Transverse colon (tissue), 4 donors: ENCODE results near the gene STAT5A. TPM values are rescaled to one million over a fixed set of nuclear protein-coding genes. Genes with fewer than 3 reads are reported as not detected.
"Not testable (repeated sequence)": the region's sequence is repeated elsewhere in the genome, so short reads cannot be mapped to it uniquely, and the experiment has no call there.

Experiments used
- DNase-seq: peaks from one replicate; pipeline ENCODE4 v3.0.0-alpha.2; 2019
- H3K27ac ChIP-seq, 4 donors: fragments of 200-600 bp; sonication (generic); 2 replicates each; pipeline ENCODE4 v1.5.1; 2016 to 2018; ENCODE audit warnings: inconsistent platforms in 4 of 4
- H3K27me3 ChIP-seq: fragments of 200-600 bp; sonication (generic); 2 replicates; pipeline ENCODE4 v1.5.1; 2017; ENCODE audit warnings: inconsistent platforms
- H3K36me3 ChIP-seq, 4 donors: fragments of 200-600 bp; sonication (generic); 2 replicates each; pipeline ENCODE4 v1.5.1; 2017 to 2019; ENCODE audit warnings: inconsistent platforms in 4 of 4
- H3K4me1 ChIP-seq, 4 donors: fragments of 200-600 bp; sonication (generic); 2 replicates each; pipeline ENCODE4 v1.5.1; 2017 to 2020; ENCODE audit warnings: inconsistent platforms in 4 of 4
- H3K4me3 ChIP-seq, 4 donors: fragments of 200-600 bp; sonication (generic); 1 replicate in 1 of 4; 2 replicates in 3 of 4; pipeline versions ENCODE4 v1.5.1 to v1.6.1; 2017 to 2019; ENCODE audit warnings: inconsistent platforms in 4 of 4
- H3K9me3 ChIP-seq, 2 donors: fragments of 200-600 bp; sonication (generic); 2 replicates each; pipeline ENCODE4 v1.5.1; 2017 to 2019; ENCODE audit warnings: inconsistent platforms in 2 of 2
- CTCF ChIP-seq, 5 experiments: fragments of 200-600 bp in 3 of 5; fragments of 450-650 bp in 2 of 5; sonication (generic) in 3 of 5; IDR thresholded peaks; 1 replicate in 2 of 5; 2 replicates in 3 of 5; pipeline ENCODE4 v1.5.1; 2016 to 2017; ENCODE audit warnings: antibody characterized with exemption in 5 of 5, inconsistent platforms in 3 of 5, mild to moderate bottlenecking in 2 of 5, moderate library complexity in 1 of 5
- EP300 ChIP-seq: sonication (generic); formaldehyde crosslinking; IDR thresholded peaks from one replicate; pipeline ENCODE4 v1.6.1; 2017; ENCODE audit warnings: antibody characterized with exemption, low read depth
- POLR2A ChIP-seq: fragments of 450-650 bp; IDR thresholded peaks from one replicate; pipeline ENCODE4 v1.6.1; 2016; ENCODE audit warnings: antibody characterized with exemption, mild to moderate bottlenecking, moderate library complexity
- POLR2AphosphoS5 ChIP-seq, 3 donors: sonication (generic); formaldehyde crosslinking; IDR thresholded peaks; one replicate each; pipeline ENCODE4 v1.6.1; 2016; ENCODE audit warnings: antibody characterized with exemption in 3 of 3
- WGBS, 2 donors: methylation state at CpG; one replicate each; pipeline ENCODE4 v1.1.5; 2018; ENCODE audit warnings: low coverage in 1 of 2; 5-methylcytosine and 5-hydroxymethylcytosine counted together
- in situ Hi-C, 4 donors: fragments of 200-750 bp; cut with MboI; loops; one replicate each; pipeline versions ENCODE4 v1.15.0 to v1.15.1; 2017; ENCODE audit warnings: low sequenced_read_pairs in 3 of 4, low pct_ligation_motif_present in 1 of 4, low pct_unique_long_range_greater_than_20kb in 1 of 4
- intact Hi-C: fragments of 100-400 bp; cut with DNase I; formaldehyde crosslinking; loops from one replicate; pipeline ENCODE4 v1.15.1; 2023; ENCODE audit warnings: low total_unique reads
- total RNA-seq, 4 donors: library from RNA; depleted of rRNA; stranded (reverse); fragments of >200 nt; gene quantifications; one replicate each; pipeline ENCODE4 v1.1.0, GENCODE V29; 2016

Gene STAT5A
- total RNA-seq, 4 donors from 2014 or later: 36.2 to 93.7 (median 50.3) TPM

DNA sequence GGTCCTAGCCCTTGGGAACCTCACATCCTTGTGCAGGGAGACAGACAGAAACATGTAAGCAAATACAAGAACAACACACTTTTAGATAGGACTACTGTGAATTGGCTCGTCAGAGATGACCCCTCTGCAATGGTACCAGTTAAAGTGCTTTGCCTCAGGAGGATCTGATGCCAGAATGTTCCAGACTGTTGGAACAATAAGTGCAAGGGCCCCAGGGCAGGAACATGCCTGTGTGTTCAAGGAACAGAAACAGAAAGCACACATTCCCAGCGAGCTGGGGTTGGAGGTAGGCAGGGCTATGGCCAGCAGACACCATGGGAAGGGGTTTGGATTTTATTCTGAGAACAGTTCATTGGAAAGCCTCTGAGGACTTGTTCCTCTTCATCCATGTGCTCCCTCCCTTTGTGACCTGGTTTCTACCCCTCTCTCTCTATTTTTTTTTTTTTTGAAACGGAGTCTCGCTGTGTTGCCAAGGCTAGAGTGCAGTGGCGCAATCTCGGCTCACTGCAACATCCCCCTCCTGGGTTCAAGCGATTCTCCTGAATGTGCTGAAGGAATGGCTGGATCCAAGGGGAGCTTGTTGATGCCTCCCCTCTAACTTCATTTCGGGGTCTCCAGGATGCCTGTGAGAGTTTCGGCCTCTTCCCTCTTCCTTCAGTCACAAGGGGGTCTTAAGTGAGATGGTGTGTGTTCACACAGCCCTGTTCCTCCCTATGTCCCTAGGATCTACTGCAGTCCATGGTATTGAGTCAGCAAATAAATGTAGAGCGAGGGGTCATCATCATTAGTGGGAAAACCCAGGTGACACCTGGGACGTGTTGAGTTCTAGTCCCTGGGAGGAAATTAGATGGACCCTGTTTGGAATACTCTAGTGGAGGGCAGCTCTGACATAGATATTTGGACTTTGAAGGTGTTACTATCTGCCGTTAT is 6.4 kb downstream of the STAT5A start:
- in situ Hi-C loops (no loop called here), intact Hi-C loops (no loop called here)
- Histone ChIP-seq H3K27ac (no peak overlapping the region), H3K27me3 (no peaks in the 10 kb centered on the region), H3K36me3 (peaks cover 0 to 15% (median 5%) of the 10 kb centered on the region in 4 donors), H3K9me3 (no peaks in the 10 kb centered on the region), H3K4me1 (peaks cover 0 to 7% (median under 1%) of the 10 kb centered on the region in 4 donors), H3K4me3 (no peak overlapping the region)
- no peak for DNase-seq
- TF ChIP-seq POLR2AphosphoS5 (IDR thresholded peaks at IDR 0.05) (no peak), POLR2A (no peak), CTCF (IDR thresholded peaks at IDR 0.05) (no peak), EP300 (no peak)
- 83 to 88% methylated on average over 6 to 12 of the region's 12 CpGs for WGBS, 2 donors

- TF ChIP-seq POLR2A (no peak), EP300 (no peak), POLR2AphosphoS5 (IDR thresholded peaks at IDR 0.05) (no peak), CTCF (IDR thresholded peaks at IDR 0.05) (no peak)
- in situ Hi-C loops: no loop called here
- H3K4me3 ChIP-seq: no peak overlapping the region
- peaks cover 0 to 17% (median 6%) of the 10 kb centered on the region in 4 donors for H3K36me3 ChIP-seq
- no peak overlapping the region for H3K27ac ChIP-seq
- no peaks in the 10 kb centered on the region for H3K27me3 ChIP-seq
- WGBS, 2 donors: 86 to 98% methylated on average over 2 to 3 of the region's 3 CpGs
- H3K9me3 ChIP-seq: no peaks in the 10 kb centered on the region
- DNase-seq: no peak
- intact Hi-C loops: no loop called here
- no peaks in the 10 kb centered on the region for H3K4me1 ChIP-seq
Measured at GRCh38 chr17:42296012-42296411, 7.7 kb downstream of the STAT5A start.

DNA sequence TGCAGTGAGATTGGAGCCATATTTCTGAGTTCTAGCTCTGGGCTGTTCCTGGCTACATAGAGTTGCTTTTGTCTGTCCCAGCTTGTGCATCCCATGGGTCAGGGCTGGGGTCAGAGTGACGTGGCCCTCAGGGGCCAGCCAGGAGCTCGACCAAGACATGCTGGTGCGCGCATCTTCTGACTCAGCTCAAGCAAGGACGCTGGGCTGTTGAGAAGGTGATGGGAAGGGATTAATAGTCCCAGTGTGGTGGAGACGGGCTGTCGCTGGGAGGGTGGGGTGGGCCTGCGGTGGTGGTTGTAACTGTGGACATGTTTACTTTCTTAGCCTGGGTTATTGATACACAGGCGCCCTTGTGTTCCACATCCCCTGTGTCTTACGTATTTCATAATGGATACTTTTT is 9.5 kb downstream of the STAT5A start:
- H3K27me3 ChIP-seq, in situ Hi-C loops, H3K4me1 ChIP-seq, intact Hi-C loops, H3K9me3 ChIP-seq, H3K27ac ChIP-seq, H3K4me3 ChIP-seq, DNase-seq: not testable (repeated sequence)
- WGBS, 2 donors: 86 to 89% methylated on average over 5 of the region's 10 CpGs
- H3K36me3 ChIP-seq: peaks cover 0 to 30% (median 12%) of the 10 kb centered on the region in 4 donors

- in situ Hi-C loops, H3K9me3 ChIP-seq, DNase-seq, intact Hi-C loops, H3K27me3 ChIP-seq, H3K4me1 ChIP-seq, H3K4me3 ChIP-seq, H3K27ac ChIP-seq: not testable (repeated sequence)
- WGBS, 2 donors: 95% methylated on average over 10 of the region's 10 CpGs; no CpG with 5 or more reads in 1 of the 2 donors
- H3K36me3 ChIP-seq: peaks cover 0 to 42% (median 14%) of the 10 kb centered on the region in 4 donors
Measured at GRCh38 chr17:42299361-42299760, 11.1 kb downstream of the STAT5A start.

- H3K9me3 ChIP-seq, H3K27me3 ChIP-seq, H3K4me1 ChIP-seq, intact Hi-C loops, H3K27ac ChIP-seq, DNase-seq, H3K4me3 ChIP-seq: not testable (repeated sequence)
- peaks cover 0 to 39% (median 16%) of the 10 kb centered on the region in 4 donors for H3K36me3 ChIP-seq
- in situ Hi-C loops: loop anchor here in 1 of 4 donors (25.0 kb wide), 1 partner anchor 212 kb away; no protein-coding TSS in a partner anchor
- WGBS, 2 donors: no CpG with 5 or more reads among the region's 17 CpGs
Measured at GRCh38 chr17:42299913-42300312, 11.6 kb downstream of the STAT5A start.
